GM12874 (cell line): Measurements from ENCODE around the gene GRB2.

Experiments used
- TF ChIP-seq, protein P1 (sequence below): IDR thresholded peaks from 2 replicates; pipeline ENCODE4 v1.5.1; 2011; ENCODE audit warnings: low read depth, mild to moderate bottlenecking, control low read depth, low read length, moderate library complexity; ENCODE audit not compliant: insufficient read depth

Gene GRB2

DNA sequence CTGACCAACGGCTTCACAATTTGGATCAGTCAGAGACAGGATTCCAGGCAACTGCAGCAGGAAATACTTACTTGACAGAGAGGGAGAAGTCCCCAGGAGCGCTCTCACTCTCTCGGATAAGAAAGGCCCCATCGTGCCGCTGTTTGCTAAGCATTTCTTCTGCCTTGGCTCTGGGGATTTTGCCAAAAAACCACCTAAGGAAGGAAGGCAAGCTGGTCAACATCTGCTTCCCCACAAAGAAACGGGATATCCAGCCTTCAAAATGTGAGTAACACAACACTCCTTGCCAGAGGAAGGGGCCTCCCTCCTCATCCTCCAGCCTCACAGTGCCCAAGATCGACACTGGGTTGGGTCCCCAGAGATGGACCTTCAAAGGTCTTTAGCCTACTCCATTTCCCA lies 79.7 kb downstream of the GRB2 start:
- TF ChIP-seq, protein P1, sequence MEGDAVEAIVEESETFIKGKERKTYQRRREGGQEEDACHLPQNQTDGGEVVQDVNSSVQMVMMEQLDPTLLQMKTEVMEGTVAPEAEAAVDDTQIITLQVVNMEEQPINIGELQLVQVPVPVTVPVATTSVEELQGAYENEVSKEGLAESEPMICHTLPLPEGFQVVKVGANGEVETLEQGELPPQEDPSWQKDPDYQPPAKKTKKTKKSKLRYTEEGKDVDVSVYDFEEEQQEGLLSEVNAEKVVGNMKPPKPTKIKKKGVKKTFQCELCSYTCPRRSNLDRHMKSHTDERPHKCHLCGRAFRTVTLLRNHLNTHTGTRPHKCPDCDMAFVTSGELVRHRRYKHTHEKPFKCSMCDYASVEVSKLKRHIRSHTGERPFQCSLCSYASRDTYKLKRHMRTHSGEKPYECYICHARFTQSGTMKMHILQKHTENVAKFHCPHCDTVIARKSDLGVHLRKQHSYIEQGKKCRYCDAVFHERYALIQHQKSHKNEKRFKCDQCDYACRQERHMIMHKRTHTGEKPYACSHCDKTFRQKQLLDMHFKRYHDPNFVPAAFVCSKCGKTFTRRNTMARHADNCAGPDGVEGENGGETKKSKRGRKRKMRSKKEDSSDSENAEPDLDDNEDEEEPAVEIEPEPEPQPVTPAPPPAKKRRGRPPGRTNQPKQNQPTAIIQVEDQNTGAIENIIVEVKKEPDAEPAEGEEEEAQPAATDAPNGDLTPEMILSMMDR, result no peak

DNA sequence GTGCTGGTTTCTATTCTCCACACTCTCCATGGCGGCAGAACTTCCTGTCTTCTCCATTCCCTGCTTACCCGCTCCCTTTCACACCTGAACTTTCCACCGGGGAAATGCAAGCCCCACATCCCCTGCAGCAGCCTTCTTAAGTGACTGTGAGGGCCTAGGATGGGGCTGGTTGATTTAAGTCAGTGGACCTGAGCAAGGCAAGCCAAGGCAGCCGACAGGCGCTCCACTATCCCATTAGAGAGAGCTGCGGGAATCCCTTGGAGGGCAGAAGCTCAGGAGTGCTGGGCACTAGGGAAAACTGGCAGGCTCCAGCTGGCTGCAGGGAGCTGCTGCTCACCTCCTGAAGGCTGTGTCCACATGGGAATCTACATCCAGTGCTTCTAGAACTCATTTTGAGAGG lies 80.1 kb downstream of the GRB2 start:
- TF ChIP-seq, protein P1, result no peak

DNA sequence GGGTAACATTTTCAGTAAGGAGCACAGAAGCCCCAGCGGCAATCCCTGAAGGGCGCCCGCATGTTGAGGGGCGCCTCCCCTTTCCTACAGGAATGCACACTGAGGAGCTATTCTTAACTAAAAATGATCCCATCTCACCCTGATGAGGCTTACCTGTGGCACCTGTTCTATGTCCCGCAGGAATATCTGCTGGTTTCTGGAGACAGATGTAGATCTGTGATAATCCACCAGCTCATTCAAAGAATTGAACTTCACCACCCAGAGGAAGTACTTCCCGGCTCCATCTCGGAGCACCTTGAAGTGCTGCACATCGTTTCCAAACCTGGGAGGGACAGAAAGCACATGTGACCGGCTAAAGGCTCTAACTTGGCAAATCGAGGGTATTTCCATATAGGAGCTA lies 84.0 kb downstream of the GRB2 start:
- TF ChIP-seq, protein P1, result no peak

DNA sequence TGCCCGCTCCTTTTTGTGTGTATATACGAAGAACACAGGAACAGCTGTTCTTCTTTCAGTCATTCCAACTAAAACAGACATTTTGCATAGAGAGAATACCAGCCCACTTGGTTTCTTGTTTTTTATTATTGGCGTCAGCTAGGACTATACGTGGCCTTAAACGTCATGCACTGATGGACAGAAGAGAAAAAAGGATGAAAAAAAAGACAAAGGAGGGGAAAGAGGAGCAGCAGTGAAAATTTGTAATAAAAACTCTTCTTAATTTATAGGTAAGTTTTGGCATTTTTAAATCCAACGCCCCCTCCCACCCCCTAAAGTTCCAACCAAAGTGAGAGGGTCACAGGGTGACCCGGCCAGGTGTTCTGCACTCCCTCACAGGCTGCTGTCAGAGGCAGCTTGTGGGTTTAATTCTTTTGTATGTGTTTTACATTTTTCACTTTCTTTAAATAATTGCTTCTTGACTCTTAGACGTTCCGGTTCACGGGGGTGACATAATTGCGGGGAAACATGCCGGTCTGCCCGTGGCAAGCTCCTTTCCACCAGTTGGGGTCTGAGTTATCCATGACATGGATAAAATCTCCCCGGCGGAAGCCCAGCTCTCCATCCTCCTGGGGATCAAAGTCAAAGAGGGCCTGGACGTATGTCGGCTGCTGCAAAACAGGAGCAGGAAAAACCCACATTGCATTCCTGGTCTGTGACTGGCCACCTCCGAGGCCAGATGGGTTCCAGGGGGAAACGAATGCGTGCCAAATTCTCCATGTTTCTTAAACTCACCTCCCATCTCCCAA lies 85.4 kb downstream of the GRB2 start:
- TF ChIP-seq, protein P1, result no peak

DNA sequence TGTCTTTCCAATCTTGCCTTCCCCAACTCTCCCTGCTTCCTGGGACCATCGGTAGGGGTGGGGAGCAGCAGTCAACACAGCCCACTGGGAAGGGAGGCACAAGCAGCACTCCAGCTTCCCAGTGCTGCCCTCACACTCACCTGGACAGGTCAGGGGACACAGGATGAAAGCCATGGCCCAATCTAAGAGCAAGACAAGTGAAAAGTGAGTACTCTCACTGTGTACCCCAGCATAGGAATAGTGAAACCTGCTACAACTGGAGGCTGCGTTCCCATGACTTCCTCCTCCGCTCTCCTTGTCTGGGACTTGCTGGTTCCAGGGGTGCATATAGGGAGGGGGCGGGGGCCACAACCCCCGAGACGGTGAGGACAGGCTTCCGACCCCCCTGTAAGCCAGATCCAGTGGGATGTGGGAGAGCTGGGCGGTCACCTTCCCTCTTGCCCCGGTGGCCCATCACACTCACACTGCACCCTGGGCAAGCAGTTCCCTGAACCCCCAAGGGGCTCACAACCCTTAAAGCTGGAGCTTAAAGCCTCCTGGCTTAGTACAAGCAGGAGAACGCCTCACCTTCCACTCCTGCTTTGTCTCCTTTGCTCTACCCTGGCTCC lies 86.8 kb downstream of the GRB2 start:
- TF ChIP-seq, protein P1, result no peak

DNA sequence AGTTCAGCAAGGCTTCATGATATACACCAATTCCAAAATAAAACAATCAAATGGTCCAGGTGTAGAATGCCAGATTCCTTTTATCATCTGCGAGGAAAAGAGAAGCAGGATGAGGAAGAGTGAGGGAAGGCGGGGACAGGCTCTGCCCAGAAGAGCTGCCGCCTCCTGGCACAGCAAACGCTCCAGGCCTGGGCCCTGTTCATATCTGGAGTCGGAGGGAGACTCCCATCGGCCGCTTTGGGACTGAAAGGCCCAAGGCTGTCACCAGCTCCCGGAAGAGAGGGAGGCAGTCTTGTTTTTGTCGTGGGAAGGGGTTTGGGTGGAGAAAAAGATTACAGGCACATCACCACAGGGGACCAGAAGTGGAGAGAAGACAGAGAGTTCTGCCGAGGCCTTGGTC lies 87.3 kb downstream of the GRB2 start:
- TF ChIP-seq, protein P1, result no peak

DNA sequence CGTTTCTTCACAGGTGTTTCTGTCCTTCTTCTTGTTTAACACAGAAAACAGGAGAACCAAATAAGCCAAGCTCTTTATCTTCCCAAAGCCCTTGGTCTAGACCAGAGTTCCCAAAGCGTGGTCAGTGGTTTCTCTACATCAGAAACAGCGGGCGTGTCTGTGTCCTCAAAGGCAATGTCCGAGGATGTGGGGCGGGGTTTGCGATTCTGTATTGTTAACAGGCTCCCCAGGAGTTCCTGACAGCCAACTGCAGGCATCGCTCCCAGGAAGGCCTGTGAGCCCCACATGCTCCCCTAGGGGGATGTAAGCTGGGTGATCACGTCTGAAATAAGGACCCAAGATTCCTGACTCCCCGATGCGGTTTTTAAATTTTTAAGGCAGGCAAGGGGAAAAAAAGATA lies 87.8 kb downstream of the GRB2 start:
- TF ChIP-seq, protein P1, result no peak
